ENCODE results near the gene CTNND2. TPM values are rescaled to one million over a fixed set of nuclear protein-coding genes. Genes with fewer than 3 reads are reported as not detected.

CTNND2 gene
- total RNA-seq, 3 donors from 2014 or later (not counting 1 experiment from before 2014, with no cell fraction given) = not detected

DNA sequence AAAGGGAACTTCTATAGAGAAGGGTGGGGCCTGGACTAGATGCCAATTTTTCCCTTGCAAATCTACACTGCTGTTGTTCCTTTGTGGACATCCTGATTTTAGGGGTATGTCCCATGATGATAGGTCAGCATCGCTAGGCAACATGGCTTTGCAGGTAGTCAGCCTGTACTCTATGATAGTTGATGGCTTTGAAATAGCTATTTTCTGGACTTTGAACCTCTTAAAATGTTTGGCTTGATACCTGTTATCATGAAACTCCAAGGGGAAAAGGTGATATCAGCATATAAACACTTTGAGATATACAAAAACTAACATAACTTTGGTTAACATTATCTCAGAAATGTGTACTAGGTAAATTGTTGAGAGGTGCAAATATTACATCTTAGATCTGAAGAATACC, 533.2 kb downstream of the CTNND2 start:
- H3K27ac Mint-ChIP-seq = no peak overlapping the region

DNA sequence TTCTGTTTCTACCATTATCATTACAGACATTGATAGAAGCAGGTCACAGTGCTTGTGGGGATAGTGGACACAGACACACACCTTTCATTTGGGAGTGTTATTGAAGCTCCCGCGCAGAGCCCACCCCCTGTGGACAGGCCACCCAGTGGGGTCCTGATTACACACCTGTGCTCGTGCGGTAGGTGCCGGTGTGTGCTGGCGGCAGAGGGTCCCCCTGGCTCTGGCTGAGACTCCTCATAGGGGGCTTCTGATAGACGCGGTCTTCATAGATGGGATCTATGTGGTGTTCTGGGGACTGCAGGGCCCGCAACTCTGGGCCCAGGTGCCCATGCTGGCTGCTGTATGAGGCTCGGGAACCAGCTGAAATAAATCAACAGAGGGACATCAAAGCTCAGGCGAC, 539.7 kb downstream of the CTNND2 start:
- intact Hi-C loops (cut with micrococcal nuclease) = loop anchor here (10.0 kb wide), 1 partner anchor 500 kb away; no protein-coding TSS in a partner anchor
- Histone ChIP-seq H3K9me3 (ENCODE audit: control insufficient read depth, insufficient read depth, low read length) (no peaks in the 10 kb centered on the region), H3K36me3 (ENCODE audit: control insufficient read depth, insufficient read depth, low read length) (no peaks in the 10 kb centered on the region), H3K4me3 (ENCODE audit: low read length) (no peak overlapping the region), H3K4me1 (ENCODE audit: control insufficient read depth, insufficient read depth, low read length) (no peaks in the 10 kb centered on the region), H3K27ac (ENCODE audit: low read length) (no peak overlapping the region), H3K27me3 (ENCODE audit: control insufficient read depth, insufficient read depth, low read length) (no peaks in the 10 kb centered on the region)
- ATAC-seq = no peak
- Mint-ChIP-seq H3K4me1 (no peaks in the 10 kb centered on the region), H3K27me3 (ENCODE audit: low read depth in 2 of 2) (peaks cover 6 to 35% of the 10 kb centered on the region in 2 donors), H3K36me3 (no peaks in the 10 kb centered on the region), H3K9me3 (no peaks in the 10 kb centered on the region), H3K4me3 (no peak overlapping the region), H3K27ac (no peak overlapping the region)
- DNase-seq = no peak
- TF ChIP-seq, protein P1, sequence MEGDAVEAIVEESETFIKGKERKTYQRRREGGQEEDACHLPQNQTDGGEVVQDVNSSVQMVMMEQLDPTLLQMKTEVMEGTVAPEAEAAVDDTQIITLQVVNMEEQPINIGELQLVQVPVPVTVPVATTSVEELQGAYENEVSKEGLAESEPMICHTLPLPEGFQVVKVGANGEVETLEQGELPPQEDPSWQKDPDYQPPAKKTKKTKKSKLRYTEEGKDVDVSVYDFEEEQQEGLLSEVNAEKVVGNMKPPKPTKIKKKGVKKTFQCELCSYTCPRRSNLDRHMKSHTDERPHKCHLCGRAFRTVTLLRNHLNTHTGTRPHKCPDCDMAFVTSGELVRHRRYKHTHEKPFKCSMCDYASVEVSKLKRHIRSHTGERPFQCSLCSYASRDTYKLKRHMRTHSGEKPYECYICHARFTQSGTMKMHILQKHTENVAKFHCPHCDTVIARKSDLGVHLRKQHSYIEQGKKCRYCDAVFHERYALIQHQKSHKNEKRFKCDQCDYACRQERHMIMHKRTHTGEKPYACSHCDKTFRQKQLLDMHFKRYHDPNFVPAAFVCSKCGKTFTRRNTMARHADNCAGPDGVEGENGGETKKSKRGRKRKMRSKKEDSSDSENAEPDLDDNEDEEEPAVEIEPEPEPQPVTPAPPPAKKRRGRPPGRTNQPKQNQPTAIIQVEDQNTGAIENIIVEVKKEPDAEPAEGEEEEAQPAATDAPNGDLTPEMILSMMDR (IDR thresholded peaks at IDR 0.05) = no peak
- WGBS (ENCODE audit: insufficient coverage) = 93% methylated on average over 11 of the region's 11 CpGs

More for the DNA sequence above, 533.2 kb downstream of the CTNND2 start:
- intact Hi-C loops (cut with micrococcal nuclease) = no loop called here
- Histone ChIP-seq H3K36me3 (ENCODE audit: control insufficient read depth, insufficient read depth, low read length) (no peaks in the 10 kb centered on the region), H3K4me1 (ENCODE audit: control insufficient read depth, insufficient read depth, low read length) (peaks cover 8% of the 10 kb centered on the region), H3K27ac (ENCODE audit: low read length) (no peak overlapping the region), H3K9me3 (ENCODE audit: control insufficient read depth, insufficient read depth, low read length) (no peaks in the 10 kb centered on the region), H3K4me3 (ENCODE audit: low read length) (no peak overlapping the region), H3K27me3 (ENCODE audit: control insufficient read depth, insufficient read depth, low read length) (no peaks in the 10 kb centered on the region)
- Mint-ChIP-seq H3K4me1 (peaks cover 15 to 16% of the 10 kb centered on the region in 2 donors), H3K36me3 (no peaks in the 10 kb centered on the region), H3K27me3 (ENCODE audit: low read depth in 2 of 2) (peaks cover 6 to 37% of the 10 kb centered on the region in 2 donors), H3K9me3 (no peaks in the 10 kb centered on the region), H3K4me3 (no peak overlapping the region)
- DNase-seq = no peak
- ATAC-seq = no peak
- TF ChIP-seq, protein P1 (IDR thresholded peaks at IDR 0.05) = no peak
- 95% methylated on average over 1 of the region's 1 CpG for WGBS (ENCODE audit: insufficient coverage)

DNA sequence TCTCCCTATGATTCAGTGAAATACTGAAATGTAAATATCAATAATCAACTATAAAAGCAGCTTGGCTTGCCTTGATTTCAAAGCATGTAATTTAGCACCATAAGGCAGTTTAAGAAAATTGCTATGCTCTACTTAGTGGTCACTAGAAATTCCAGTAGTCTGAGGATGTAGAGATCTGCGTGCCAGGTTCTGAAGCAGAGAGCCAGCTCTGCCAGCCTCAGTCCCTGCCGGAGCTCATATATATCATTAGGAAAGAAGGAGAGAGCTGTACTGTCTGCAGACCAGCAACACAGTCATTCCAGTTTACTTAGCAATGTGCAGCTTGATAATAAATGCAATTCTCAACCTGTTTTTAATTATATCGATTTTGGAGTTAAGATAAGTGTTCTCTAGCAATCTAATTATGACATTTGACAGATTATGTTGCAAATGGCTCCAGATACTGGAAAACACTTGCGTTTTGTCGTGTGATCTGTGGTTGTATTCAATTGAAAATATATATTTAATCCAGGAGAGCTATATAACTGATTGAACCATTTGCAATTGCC, 540.5 kb downstream of the CTNND2 start:
- no peaks in the 10 kb centered on the region for H3K4me1 ChIP-seq (ENCODE audit: control insufficient read depth, insufficient read depth, low read length)
- no peak for ATAC-seq
- Mint-ChIP-seq H3K27me3 (ENCODE audit: low read depth in 2 of 2) (peaks cover 4 to 30% of the 10 kb centered on the region in 2 donors), H3K36me3 (no peaks in the 10 kb centered on the region), H3K4me3 (no peak overlapping the region), H3K27ac (no peak overlapping the region), H3K4me1 (no peaks in the 10 kb centered on the region), H3K9me3 (no peaks in the 10 kb centered on the region)
- 85% methylated on average over 4 of the region's 5 CpGs for WGBS (ENCODE audit: insufficient coverage)
- H3K27ac ChIP-seq (ENCODE audit: low read length) = no peak overlapping the region
- TF ChIP-seq, protein P1 (IDR thresholded peaks at IDR 0.05) = no peak
- intact Hi-C loops (cut with micrococcal nuclease) = loop anchor here (10.0 kb wide), 1 partner anchor 499 kb away; no protein-coding TSS in a partner anchor
- no peak overlapping the region for H3K4me3 ChIP-seq (ENCODE audit: low read length)
- DNase-seq = no peak
- no peaks in the 10 kb centered on the region for H3K27me3 ChIP-seq (ENCODE audit: control insufficient read depth, insufficient read depth, low read length)
- H3K36me3 ChIP-seq (ENCODE audit: control insufficient read depth, insufficient read depth, low read length) = no peaks in the 10 kb centered on the region
- no peaks in the 10 kb centered on the region for H3K9me3 ChIP-seq (ENCODE audit: control insufficient read depth, insufficient read depth, low read length)

DNA sequence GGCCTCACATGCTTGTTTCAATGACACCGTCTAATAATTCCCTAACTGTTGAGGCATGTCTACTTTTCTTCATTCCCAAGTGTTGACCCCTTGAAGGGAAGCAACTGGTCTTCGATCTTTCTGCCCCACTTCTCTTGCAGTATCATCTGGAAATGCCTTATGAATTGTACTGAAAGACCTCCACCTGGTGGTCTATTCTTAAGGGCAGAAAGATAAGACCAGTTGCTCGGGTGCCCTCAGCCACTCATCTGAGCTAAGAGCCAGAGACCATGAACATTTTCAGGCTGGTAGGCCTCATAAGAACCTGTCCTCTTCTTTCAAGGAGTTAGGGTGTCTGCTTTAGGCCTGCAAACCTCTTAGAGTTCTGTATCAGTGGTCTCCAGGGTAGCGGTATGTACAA, 542.5 kb downstream of the CTNND2 start:
- DNase-seq (peak in 1 of 2 donors; percentile 2), ATAC-seq (no peak)
- Mint-ChIP-seq H3K36me3 (no peaks in the 10 kb centered on the region), H3K27me3 (ENCODE audit: low read depth in 2 of 2) (peaks cover 4 to 18% of the 10 kb centered on the region in 2 donors), H3K9me3 (no peaks in the 10 kb centered on the region), H3K4me1 (no peaks in the 10 kb centered on the region), H3K4me3 (no peak overlapping the region), H3K27ac (no peak overlapping the region)
- Histone ChIP-seq H3K4me1 (ENCODE audit: control insufficient read depth, insufficient read depth, low read length) (no peaks in the 10 kb centered on the region), H3K27ac (ENCODE audit: low read length) (no peak overlapping the region), H3K4me3 (ENCODE audit: low read length) (no peak overlapping the region), H3K27me3 (ENCODE audit: control insufficient read depth, insufficient read depth, low read length) (no peaks in the 10 kb centered on the region), H3K9me3 (ENCODE audit: control insufficient read depth, insufficient read depth, low read length) (no peaks in the 10 kb centered on the region), H3K36me3 (ENCODE audit: control insufficient read depth, insufficient read depth, low read length) (no peaks in the 10 kb centered on the region)
- TF ChIP-seq, protein P1 (IDR thresholded peaks at IDR 0.05) = no peak
- intact Hi-C loops (cut with micrococcal nuclease) = loop anchor here (10.0 kb wide), 1 partner anchor 497 kb away; no protein-coding TSS in a partner anchor
- WGBS (ENCODE audit: insufficient coverage) = 84% methylated on average over 3 of the region's 4 CpGs
